GM21423 (cell line): ENCODE data around the gene SRP19.
"Not testable (repeated sequence)": the region's sequence is repeated elsewhere in the genome, so short reads cannot be mapped to it uniquely, and the experiment has no call there.

Source experiments
- ATAC-seq: cut with Tn5 transposase; IDR thresholded peaks from one replicate; pipeline ENCODE4 v1.9.1; 2021; ENCODE audit warnings: mild to moderate bottlenecking, moderate library complexity; ENCODE audit not compliant: unreplicated experiment

The SRP19 gene

GRCh38 chr5:112860929-112861637, at the start of gene SRP19:
TSS of gene SRP19 (plus strand) at chr5:112861287. CDS start at chr5:112861377, 90 bp downstream.
- ATAC-seq = peak; percentile 99

- ATAC-seq = no peak
Measured at GRCh38 chr5:112812549-112812948, 48.5 kb upstream of the SRP19 start.

- ATAC-seq = no peak
Measured at GRCh38 chr5:112820246-112820645, 40.8 kb upstream of the SRP19 start.

DNA sequence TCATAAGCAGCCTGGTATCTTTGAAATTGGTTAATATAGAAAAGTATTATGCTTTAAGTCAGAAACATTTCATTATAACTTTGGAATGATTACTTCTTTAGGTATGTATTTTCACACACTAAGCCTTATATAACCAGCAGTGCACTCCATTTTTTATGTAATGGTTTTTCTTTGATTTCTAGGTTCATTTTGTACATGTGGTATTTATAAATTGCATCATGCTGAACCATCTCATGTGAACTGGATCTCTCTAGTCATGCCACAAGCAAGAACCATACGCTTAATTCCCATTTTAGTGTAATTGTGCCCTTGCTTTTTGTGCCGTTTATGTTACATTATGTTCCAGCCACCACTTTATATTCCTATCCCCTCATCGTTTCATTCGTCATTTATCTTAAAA, 38.6 kb upstream of the SRP19 start:
- ATAC-seq = no peak

DNA sequence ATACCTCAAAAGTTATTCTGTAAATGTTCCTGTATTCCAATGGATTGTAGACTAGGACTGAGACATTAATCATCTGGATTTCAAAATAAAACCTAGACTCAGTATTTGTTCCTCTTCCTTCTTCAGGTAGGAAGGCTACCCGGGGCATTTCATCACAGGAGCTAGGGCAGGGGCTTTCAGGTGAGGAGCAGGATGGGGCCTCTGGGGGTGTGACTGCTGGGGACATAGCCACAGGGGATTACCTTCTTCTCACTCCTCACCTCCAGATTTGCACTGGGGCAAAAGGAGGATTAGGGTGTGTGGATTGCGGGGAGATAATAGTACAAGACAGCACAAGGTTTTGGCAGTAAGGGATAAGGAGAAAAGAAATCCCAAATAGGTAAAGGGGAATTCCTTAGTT, 37.9 kb upstream of the SRP19 start:
- no peak for ATAC-seq

DNA sequence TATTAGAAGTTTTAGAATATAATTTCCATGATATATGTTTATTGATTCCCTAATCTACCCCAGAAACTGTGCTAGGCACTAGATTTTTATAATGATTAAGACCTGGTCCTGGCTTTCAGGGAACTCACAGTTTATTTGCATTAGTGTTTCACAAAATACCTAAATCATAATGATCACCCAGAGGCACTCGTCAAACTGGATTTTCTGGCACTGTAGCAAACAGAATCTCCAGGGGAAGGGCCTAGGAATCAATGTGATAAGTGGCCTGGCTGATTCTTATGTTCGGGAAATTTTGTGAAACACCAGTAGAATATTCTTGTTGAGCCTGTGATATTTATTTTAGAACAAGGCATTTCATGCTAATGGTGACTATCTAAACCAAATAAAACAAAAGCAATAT, 37.4 kb upstream of the SRP19 start:
- no peak for ATAC-seq

DNA sequence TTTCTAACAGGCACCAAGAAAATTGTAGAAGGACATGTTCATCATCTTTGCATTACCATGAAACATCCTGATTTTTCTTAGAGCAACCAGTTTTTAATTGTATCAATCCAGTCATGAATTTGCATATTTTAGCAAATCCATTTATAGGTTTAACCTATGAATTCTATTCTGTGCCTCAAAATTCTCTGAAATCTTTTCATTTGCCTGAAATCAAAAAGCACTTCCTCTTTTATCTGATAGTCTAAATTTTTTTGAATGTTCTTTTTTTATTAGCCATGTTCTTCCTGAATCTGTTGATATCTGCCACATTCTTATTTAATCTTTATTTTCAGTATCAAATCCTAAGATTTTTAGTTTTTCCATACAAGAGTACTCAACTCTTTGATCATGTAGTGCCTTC, 36.9 kb upstream of the SRP19 start:
- ATAC-seq = no peak

GRCh38 chr5:112830378-112830777, 30.7 kb upstream of the SRP19 start:
- no peak for ATAC-seq

- ATAC-seq = no peak
Measured at GRCh38 chr5:112833971-112834370, 27.1 kb upstream of the SRP19 start.

GRCh38 chr5:112844489-112844888, 16.6 kb upstream of the SRP19 start:
- no peak for ATAC-seq

GRCh38 chr5:112846556-112846955, 14.5 kb upstream of the SRP19 start:
- ATAC-seq = no peak

- ATAC-seq = no peak
Measured at GRCh38 chr5:112847306-112847705, 13.8 kb upstream of the SRP19 start.

DNA sequence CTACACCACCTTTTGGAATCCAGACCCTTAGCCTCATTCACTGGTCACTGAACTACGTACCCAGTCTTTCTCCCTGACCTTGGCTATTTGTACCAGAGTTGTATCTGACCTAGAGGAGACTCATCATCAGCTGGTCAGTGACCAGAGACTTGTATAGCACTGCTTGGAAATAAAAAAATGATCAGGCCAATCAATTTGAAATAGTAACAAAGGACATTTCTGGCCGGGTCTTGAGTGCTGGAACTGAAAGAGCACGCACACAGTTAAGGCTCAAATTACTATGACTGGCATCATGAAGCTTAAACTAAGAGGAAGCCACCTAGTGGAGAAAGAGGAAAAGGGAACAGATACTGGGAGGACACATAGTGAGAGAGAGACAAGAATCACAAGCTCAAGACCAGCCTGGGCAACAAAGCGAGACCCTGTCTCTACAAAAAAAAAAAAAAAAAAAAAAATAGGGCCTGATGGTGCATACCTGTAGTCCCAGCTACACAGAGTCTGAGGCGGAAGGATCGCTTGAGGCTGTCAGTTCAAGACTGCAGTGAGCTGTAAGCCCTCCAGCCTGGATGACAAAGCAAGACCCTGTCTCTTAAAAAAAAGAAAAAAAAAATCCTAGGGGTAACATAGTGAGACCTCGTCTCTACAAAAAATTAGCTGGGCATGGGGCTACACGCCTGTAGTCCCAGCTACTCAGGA, 12.8 kb upstream of the SRP19 start:
- peak; percentile 98 for ATAC-seq

GRCh38 chr5:112849912-112850311, 11.2 kb upstream of the SRP19 start:
- ATAC-seq = no peak

- ATAC-seq = no peak
Measured at GRCh38 chr5:112854651-112855050, 6.4 kb upstream of the SRP19 start.

DNA sequence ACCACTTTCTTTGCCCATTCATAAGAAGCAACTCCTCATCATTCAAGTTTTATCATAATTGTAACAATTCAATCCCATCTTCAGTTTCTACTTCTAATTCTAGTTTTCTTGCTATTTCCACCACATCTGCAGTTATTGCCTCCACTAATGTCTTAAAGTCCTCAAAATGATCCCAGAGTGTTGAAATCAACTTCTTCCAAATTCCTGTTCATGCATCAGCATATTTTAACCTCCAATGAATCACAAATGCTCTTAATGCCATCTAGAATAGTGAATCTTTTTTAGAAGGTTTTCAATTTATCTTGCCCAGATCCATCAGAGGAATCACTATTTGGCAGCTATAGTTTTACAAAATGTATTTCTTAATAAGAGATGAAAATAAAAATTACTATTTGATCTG, 3.2 kb upstream of the SRP19 start:
- no peak for ATAC-seq

DNA sequence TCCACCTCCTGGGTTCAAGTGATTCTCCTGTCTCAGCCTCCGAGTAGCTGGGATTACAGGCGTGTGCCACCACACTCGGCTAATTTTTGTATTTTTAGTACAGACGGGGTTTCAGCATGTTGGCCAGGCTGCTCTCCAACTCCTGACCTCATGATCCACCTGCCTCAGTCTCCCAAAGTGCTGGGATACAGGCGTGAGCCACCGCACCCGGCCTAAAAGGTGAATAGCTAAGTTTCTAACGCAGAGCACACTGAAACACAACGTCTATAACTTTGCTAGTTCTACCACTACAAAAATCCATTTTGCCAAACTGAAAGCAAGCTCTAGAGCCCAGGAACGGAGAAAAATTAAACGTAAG, 537 bp upstream of the SRP19 start:
- not testable (repeated sequence) for ATAC-seq

GRCh38 chr5:112861638-112861985, 525 bp downstream of the SRP19 start:
- ATAC-seq = no peak

- ATAC-seq = no peak
Measured at GRCh38 chr5:112862085-112862484, 998 bp downstream of the SRP19 start.

- no peak for ATAC-seq
Measured at GRCh38 chr5:112863549-112863948, 2.5 kb downstream of the SRP19 start.

GRCh38 chr5:112865128-112865527, 4.0 kb downstream of the SRP19 start:
- no peak for ATAC-seq

GRCh38 chr5:112866739-112867138, 5.7 kb downstream of the SRP19 start:
- ATAC-seq = no peak

DNA sequence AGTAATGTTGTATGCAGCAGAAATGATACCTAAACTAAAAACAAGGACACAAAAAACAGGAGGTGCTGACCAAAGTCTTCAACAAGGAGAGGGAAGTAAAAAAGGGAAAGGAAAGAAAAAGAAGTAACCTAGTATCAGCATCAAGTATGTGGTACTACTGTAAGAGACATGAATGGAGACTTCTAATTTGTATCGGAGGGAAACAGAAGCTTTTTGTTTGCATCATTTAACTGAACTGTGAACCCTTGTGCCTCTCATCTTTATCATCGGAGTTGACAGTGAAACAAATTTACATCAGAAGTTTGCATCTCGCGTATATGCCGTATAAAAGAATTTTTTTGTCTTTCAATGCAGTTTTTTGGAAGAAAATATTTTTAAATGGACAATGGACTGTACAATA, 6.3 kb downstream of the SRP19 start:
- ATAC-seq = no peak
